Activated CD8-positive, alpha-beta memory T cell treated with anti-CD3 and anti-CD28 coated beads, Interleukin-2, amount 50 U/mL, for 1 hour (primary cell): ENCODE measurements around the gene ATP6V0D1.
"Not testable (repeated sequence)": the region's sequence is repeated elsewhere in the genome, so short reads cannot be mapped to it uniquely, and the experiment has no call there.

Source experiments
- DNase-seq: peaks from one replicate; pipeline ENCODE4 v3.0.0-alpha.2; 2020; ENCODE audit errors: extremely low read depth

ATP6V0D1 gene

GRCh38 chr16:67504031-67505021 is 23.4 kb upstream of the ATP6V0D1 start:
- DNase-seq, result no peak

GRCh38 chr16:67499106-67499505 is 18.1 kb upstream of the ATP6V0D1 start:
- no peak for DNase-seq

GRCh38 chr16:67490335-67491096 is 9.6 kb upstream of the ATP6V0D1 start:
- DNase-seq, result no peak

- DNase-seq, result no peak
Observed at GRCh38 chr16:67489401-67490083, 8.6 kb upstream of the ATP6V0D1 start.

GRCh38 chr16:67487561-67487960 is 6.6 kb upstream of the ATP6V0D1 start:
- not testable (repeated sequence) for DNase-seq

GRCh38 chr16:67486805-67487204 is 5.8 kb upstream of the ATP6V0D1 start:
- DNase-seq, result no peak

GRCh38 chr16:67483731-67484525 is 3.0 kb upstream of the ATP6V0D1 start:
- DNase-seq, result no peak

- no peak for DNase-seq
Observed at GRCh38 chr16:67483150-67483549, 2.2 kb upstream of the ATP6V0D1 start, which contains the start of gene AGRP. Gene AGRP (minus strand): TSS chr16:67483547. CDS start chr16:67483398, 149 bp downstream.

- no peak for DNase-seq
Observed at GRCh38 chr16:67482233-67482924, 1.4 kb upstream of the ATP6V0D1 start.

- DNase-seq, result no peak
Observed at GRCh38 chr16:67481561-67482232, 740 bp upstream of the ATP6V0D1 start.

- DNase-seq, result no peak
Observed at GRCh38 chr16:67477960-67478554, 2.9 kb downstream of the ATP6V0D1 start.

GRCh38 chr16:67474551-67475455 is 6.2 kb downstream of the ATP6V0D1 start:
- no peak for DNase-seq

- DNase-seq, result no peak
Observed at GRCh38 chr16:67471758-67472384, 9.1 kb downstream of the ATP6V0D1 start.

GRCh38 chr16:67470359-67470758 is 10.6 kb downstream of the ATP6V0D1 start:
- no peak for DNase-seq

- DNase-seq, result no peak
Observed at GRCh38 chr16:67468731-67469130, 12.2 kb downstream of the ATP6V0D1 start.

GRCh38 chr16:67466581-67466980 is 14.4 kb downstream of the ATP6V0D1 start:
- DNase-seq, result no peak

- no peak for DNase-seq
Observed at GRCh38 chr16:67464565-67464964, 16.4 kb downstream of the ATP6V0D1 start.

- no peak for DNase-seq
Observed at GRCh38 chr16:67463691-67464090, 17.3 kb downstream of the ATP6V0D1 start.
